Prostate gland (tissue), 2 donors: ENCODE data around the gene SIK2. TPM values are rescaled to one million over a fixed set of nuclear protein-coding genes. Genes with fewer than 3 reads are reported as not detected.
"Not testable (repeated sequence)": the region's sequence is repeated elsewhere in the genome, so short reads cannot be mapped to it uniquely, and the experiment has no call there.

ENCODE experiments used
- DNase-seq: peaks from one replicate; pipeline ENCODE4 v3.0.0-alpha.2; 2019; ENCODE audit warnings: low spot score
- H3K27ac ChIP-seq, 2 donors: fragments of 200-600 bp; sonication (generic); 2 replicates each; pipeline ENCODE4 v1.5.1; 2017 to 2019
- H3K27me3 ChIP-seq: fragments of 200-600 bp; sonication (generic); replicated peaks from 2 replicates; pipeline ENCODE4 v1.5.1; 2019; ENCODE audit not compliant: insufficient read depth
- H3K36me3 ChIP-seq, 2 donors: fragments of 200-600 bp; sonication (generic); 1 replicate in 1 of 2; 2 replicates in 1 of 2; pipeline versions ENCODE4 v1.5.1 to v1.8.1; 2017 to 2019
- H3K4me1 ChIP-seq: fragments of 200-600 bp; sonication (generic); replicated peaks from 2 replicates; pipeline ENCODE4 v1.5.1; 2019
- H3K4me3 ChIP-seq, 2 donors: fragments of 200-600 bp; sonication (generic); 2 replicates each; pipeline ENCODE4 v1.5.1; 2017 to 2019
- H3K9me3 ChIP-seq: fragments of 200-600 bp; sonication (generic); 2 replicates; pipeline ENCODE4 v1.5.1; 2017
- POLR2A ChIP-seq: fragments of 450-650 bp; IDR thresholded peaks from one replicate; pipeline ENCODE4 v1.6.1; 2016; ENCODE audit warnings: antibody characterized with exemption, mild to moderate bottlenecking
- POLR2AphosphoS5 ChIP-seq: sonication (generic); formaldehyde crosslinking; IDR thresholded peaks from one replicate; pipeline ENCODE4 v1.6.1; 2017; ENCODE audit warnings: antibody characterized with exemption
- WGBS: methylation state at CpG from one replicate; pipeline ENCODE4 v1.1.5; 2018; 5-methylcytosine and 5-hydroxymethylcytosine counted together
- intact Hi-C: fragments of 100-400 bp; cut with DNase I; formaldehyde crosslinking; loops from one replicate; pipeline ENCODE4 v1.14.2; 2022
- total RNA-seq, 2 donors: library from RNA; depleted of rRNA; stranded (reverse); fragments of >200 nt; gene quantifications; one replicate each; pipeline ENCODE4 v1.1.0, GENCODE V29; 2016
- TF ChIP-seq, protein P1 (sequence below), 4 experiments: fragments of 200-600 bp in 2 of 4; fragments of 450-650 bp in 2 of 4; sonication (generic) in 2 of 4; IDR thresholded peaks; 1 replicate in 3 of 4; 2 replicates in 1 of 4; pipeline ENCODE4 v1.5.1; 2016 to 2019; ENCODE audit warnings: antibody characterized with exemption in 4 of 4, mild to moderate bottlenecking in 2 of 4, moderate library complexity in 2 of 4

Gene SIK2
- total RNA-seq, 2 donors from 2014 or later, result 13.0 to 18.7 TPM

DNA sequence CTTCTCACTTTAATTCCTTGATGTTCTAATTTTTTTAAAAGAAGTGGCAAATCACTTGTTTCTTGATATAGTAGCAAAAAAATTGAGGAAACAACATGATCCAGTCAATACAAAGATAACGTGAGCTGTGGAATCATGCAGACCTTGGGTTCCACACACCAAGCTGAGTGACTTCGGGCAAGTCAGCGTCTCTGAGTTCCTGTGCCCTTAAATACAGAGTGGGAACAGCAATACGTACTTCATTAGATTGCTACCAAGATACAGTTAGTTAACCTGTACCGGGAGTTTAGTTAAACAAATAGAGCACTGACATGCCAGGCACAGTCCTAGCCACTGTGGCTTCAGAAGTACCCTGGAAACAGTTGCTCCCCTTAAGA, 105.4 kb downstream of the SIK2 start:
- Histone ChIP-seq H3K4me3 (no peak overlapping the region), H3K4me1 (no peaks in the 10 kb centered on the region), H3K9me3 (no peaks in the 10 kb centered on the region), H3K27ac (no peak overlapping the region), H3K36me3 (no peaks in the 10 kb centered on the region), H3K27me3 (no peaks in the 10 kb centered on the region)
- WGBS, result 82% methylated on average over 5 of the region's 5 CpGs
- no peak for DNase-seq
- TF ChIP-seq POLR2AphosphoS5, result no peak
- TF ChIP-seq POLR2A, result no peak
- TF ChIP-seq, protein P1, sequence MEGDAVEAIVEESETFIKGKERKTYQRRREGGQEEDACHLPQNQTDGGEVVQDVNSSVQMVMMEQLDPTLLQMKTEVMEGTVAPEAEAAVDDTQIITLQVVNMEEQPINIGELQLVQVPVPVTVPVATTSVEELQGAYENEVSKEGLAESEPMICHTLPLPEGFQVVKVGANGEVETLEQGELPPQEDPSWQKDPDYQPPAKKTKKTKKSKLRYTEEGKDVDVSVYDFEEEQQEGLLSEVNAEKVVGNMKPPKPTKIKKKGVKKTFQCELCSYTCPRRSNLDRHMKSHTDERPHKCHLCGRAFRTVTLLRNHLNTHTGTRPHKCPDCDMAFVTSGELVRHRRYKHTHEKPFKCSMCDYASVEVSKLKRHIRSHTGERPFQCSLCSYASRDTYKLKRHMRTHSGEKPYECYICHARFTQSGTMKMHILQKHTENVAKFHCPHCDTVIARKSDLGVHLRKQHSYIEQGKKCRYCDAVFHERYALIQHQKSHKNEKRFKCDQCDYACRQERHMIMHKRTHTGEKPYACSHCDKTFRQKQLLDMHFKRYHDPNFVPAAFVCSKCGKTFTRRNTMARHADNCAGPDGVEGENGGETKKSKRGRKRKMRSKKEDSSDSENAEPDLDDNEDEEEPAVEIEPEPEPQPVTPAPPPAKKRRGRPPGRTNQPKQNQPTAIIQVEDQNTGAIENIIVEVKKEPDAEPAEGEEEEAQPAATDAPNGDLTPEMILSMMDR (IDR thresholded peaks at IDR 0.05), result no peak
- intact Hi-C loops, result no loop called here

DNA sequence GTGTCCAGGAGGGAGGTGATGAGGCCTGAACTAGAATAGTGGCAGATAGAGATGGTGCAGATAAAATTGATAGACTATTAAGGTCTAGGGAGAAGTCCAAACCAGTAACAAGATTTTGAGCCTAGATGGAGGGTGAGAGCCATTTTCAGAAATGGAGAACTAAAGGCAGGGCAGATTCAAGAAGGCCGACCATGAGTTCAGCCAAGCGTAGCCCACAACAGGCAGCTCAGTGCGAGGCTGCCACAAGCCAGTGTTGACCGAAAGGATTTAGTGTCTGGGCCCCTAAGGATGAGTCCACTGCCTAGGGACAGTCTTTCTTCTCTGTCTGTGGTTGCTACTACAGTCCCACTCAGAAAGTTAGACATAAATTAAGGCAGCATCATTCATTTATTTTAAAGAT, 112.3 kb downstream of the SIK2 start:
- Histone ChIP-seq H3K4me3 (no peak overlapping the region), H3K36me3 (no peaks in the 10 kb centered on the region), H3K4me1 (peaks cover 4% of the 10 kb centered on the region), H3K27me3 (no peaks in the 10 kb centered on the region), H3K27ac (no peak overlapping the region), H3K9me3 (no peaks in the 10 kb centered on the region)
- TF ChIP-seq POLR2A, result no peak
- TF ChIP-seq, protein P1 (IDR thresholded peaks at IDR 0.05), result no peak
- TF ChIP-seq POLR2AphosphoS5, result no peak
- intact Hi-C loops, result no loop called here
- 89% methylated on average over 4 of the region's 4 CpGs for WGBS
- DNase-seq, result no peak

DNA sequence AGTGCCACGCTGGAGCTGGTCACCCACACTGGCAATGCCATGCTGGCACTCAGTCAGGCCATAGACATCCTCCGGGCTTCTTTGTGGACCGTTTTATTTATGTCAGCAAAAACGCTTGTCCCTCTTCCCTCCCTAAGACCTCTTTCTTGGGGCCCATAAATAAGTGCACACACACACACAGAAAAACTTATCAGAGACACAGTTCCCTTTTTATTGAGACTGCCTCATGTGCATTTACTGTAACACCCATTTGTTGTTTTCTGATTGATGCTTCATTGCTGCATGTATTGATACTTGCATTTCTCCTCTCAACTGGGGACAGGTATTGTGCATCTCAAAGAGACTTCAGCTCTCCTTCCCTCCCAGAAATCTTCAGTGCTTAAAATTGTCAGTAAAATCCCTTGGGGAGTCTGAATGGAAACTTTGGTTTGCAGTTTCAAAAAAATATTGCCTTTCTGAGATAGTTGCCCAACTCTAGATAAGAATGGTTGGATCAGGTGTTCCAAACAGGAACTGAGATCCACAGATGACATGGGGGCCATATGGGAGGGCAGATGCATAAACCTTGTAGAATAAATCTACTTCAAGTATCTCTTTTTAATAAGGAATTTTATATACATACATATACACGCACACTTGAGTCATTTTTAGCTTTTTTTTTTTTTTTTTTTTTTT, 113.0 kb downstream of the SIK2 start:
- 83% methylated on average over 5 of the region's 5 CpGs for WGBS
- H3K27me3 ChIP-seq, result no peaks in the 10 kb centered on the region
- no peak overlapping the region for H3K27ac ChIP-seq
- peaks cover 4% of the 10 kb centered on the region for H3K4me1 ChIP-seq
- intact Hi-C loops, result no loop called here
- no peaks in the 10 kb centered on the region for H3K36me3 ChIP-seq
- TF ChIP-seq POLR2AphosphoS5 (no peak), POLR2A (no peak)
- TF ChIP-seq, protein P1 (IDR thresholded peaks at IDR 0.05), result no peak
- no peak overlapping the region for H3K4me3 ChIP-seq
- H3K9me3 ChIP-seq, result no peaks in the 10 kb centered on the region
- DNase-seq, result no peak

DNA sequence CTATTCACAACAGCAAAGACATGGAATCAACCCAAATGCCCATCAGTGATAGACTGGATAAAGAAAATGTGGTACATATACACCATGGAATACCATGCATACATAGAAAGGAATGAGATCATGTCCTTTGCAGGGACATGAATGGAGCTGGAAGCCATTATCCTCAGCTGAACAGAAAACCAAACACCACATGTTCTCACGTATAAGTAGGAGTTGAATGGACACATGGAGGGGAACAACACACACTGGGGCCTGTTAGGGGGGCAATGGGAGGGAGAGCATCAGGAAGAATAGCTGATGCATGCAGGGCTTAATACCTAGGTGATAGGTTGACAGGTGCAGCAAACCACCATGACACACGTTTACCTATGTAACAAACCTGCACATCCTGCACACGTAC, 115.4 kb downstream of the SIK2 start:
- H3K4me3 ChIP-seq, DNase-seq, intact Hi-C loops, H3K27ac ChIP-seq, H3K9me3 ChIP-seq, H3K27me3 ChIP-seq, H3K4me1 ChIP-seq: not testable (repeated sequence)
- H3K36me3 ChIP-seq, result peaks cover 11 to 13% of the 10 kb centered on the region in 2 donors
- WGBS, result 91% methylated on average over 3 of the region's 3 CpGs

DNA sequence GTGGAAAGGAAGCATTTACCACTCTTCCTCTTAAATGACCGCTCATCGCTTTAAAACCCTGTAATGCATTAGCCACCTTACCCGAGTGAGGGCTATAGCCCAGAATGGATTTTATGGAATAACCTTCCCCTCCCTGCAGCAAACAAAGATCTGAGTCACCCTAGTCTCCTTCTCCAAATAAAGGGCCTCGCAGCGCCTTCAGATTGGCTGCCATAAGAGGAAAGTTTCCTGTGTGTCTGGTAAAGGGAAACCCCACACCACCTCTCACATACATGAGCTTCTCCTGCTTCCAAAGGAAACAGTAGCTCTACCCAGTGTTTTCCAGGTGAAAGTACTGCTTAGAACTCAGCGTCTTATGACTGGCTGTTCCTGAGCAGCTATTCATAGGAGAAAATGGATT, 116.2 kb downstream of the SIK2 start:
- Histone ChIP-seq H3K36me3 (peaks cover 16 to 19% of the 10 kb centered on the region in 2 donors), H3K27ac (peak overlapping the region; percentile 32 to 56), H3K4me1 (peaks cover 4% of the 10 kb centered on the region), H3K27me3 (no peaks in the 10 kb centered on the region), H3K9me3 (no peaks in the 10 kb centered on the region), H3K4me3 (no peak overlapping the region)
- intact Hi-C loops, result no loop called here
- DNase-seq, result peak; percentile 79
- TF ChIP-seq, protein P1 (IDR thresholded peaks at IDR 0.05), result no peak
- TF ChIP-seq POLR2A, result peak; percentile 24
- TF ChIP-seq POLR2AphosphoS5, result peak; percentile 92
- whole genome bisulfite sequencing, result 30% methylated on average over 6 of the region's 6 CpGs
